Activated naive CD4-positive, alpha-beta T cell treated with anti-CD3 and anti-CD28 coated beads, Interleukin-2, amount 50 U/mL, for 24 hours (primary cell): ENCODE data around the gene SIK2.
"Not testable (repeated sequence)": the region's sequence is repeated elsewhere in the genome, so short reads cannot be mapped to it uniquely, and the experiment has no call there.

Experiments used
- H3K27ac Mint-ChIP-seq: one replicate; pipeline ENCODE4 v1.8.0; 2021; ENCODE audit warnings: mild to moderate bottlenecking, mixed read lengths
- H3K27me3 Mint-ChIP-seq: one replicate; pipeline ENCODE4 v1.8.0; 2021; ENCODE audit warnings: mixed read lengths
- H3K36me3 Mint-ChIP-seq: one replicate; pipeline ENCODE4 v1.8.0; 2021; ENCODE audit warnings: mixed read lengths
- H3K4me1 Mint-ChIP-seq: one replicate; pipeline ENCODE4 v1.8.0; 2021; ENCODE audit warnings: mixed read lengths
- H3K4me3 Mint-ChIP-seq: one replicate; pipeline ENCODE4 v1.8.0; 2021; ENCODE audit warnings: mild to moderate bottlenecking, mixed read lengths
- H3K9me3 Mint-ChIP-seq: one replicate; pipeline ENCODE4 v1.8.0; 2021; ENCODE audit warnings: mixed read lengths

SIK2 gene

DNA sequence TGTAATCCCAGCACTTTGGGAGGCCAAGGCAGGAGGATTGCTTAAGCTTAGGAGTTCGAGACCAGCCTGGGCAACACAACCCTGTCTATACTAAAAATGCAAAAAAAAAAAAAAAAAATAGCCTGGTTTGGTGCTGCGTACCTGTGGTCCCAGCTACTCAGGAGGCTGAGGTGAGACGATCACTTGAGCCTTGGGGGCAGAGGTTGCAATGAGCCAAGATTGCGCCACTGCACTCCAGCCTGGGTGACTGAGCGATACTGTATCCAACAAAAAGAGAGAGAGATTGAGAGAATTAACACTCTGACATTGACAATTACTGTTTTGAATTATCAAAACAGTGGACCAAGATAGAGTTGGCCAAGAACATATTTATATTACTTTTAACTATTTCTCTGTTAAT lies 53.7 kb downstream of the SIK2 start:
- Mint-ChIP-seq H3K4me1 (no peaks in the 10 kb centered on the region), H3K36me3 (peaks cover 12% of the 10 kb centered on the region), H3K27ac (no peak overlapping the region), H3K4me3 (no peak overlapping the region), H3K27me3 (no peaks in the 10 kb centered on the region), H3K9me3 (no peaks in the 10 kb centered on the region)

DNA sequence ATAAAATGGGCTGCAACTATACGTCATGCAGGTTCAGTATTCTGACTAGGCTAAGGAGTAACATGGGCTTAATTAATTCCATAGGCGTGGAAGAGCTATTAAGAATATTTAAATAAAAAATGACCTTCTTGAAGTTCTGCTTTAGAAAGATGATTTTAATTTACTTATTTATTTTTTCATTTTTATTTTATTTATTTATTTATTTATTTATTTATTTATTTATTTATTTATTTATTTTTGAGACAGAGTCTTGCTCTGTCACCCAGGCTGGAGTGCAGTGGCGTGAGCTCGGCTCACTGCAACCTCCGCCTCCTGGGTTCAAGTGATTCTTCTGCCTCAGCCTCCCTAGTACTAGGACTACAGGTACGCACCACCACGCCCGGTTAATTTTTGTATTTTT lies 55.7 kb downstream of the SIK2 start:
- not testable (repeated sequence) for H3K4me3 Mint-ChIP-seq, H3K9me3 Mint-ChIP-seq, H3K4me1 Mint-ChIP-seq, H3K27ac Mint-ChIP-seq, H3K27me3 Mint-ChIP-seq
- peaks cover 18% of the 10 kb centered on the region for H3K36me3 Mint-ChIP-seq

DNA sequence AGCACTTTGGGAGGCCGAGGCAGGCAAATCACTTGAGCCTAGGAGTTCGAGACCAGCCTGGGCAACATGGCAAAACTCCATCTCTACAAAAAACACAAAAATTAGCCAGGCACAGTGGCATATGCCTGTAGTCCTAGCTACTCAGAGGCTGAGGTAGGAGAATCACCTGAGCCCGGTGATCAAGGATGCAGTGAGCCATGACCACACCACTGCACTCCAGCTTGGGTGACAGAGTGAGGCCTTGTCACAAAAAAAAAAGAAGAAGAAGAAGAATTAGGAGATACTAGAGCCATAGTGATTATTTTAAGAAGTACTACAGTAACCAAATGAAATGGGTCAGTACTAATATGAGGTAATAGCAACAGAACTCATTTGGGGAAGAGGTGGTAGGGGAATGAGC lies 56.2 kb downstream of the SIK2 start:
- not testable (repeated sequence) for H3K27me3 Mint-ChIP-seq, H3K27ac Mint-ChIP-seq, H3K4me1 Mint-ChIP-seq, H3K4me3 Mint-ChIP-seq, H3K9me3 Mint-ChIP-seq
- peaks cover 14% of the 10 kb centered on the region for H3K36me3 Mint-ChIP-seq

DNA sequence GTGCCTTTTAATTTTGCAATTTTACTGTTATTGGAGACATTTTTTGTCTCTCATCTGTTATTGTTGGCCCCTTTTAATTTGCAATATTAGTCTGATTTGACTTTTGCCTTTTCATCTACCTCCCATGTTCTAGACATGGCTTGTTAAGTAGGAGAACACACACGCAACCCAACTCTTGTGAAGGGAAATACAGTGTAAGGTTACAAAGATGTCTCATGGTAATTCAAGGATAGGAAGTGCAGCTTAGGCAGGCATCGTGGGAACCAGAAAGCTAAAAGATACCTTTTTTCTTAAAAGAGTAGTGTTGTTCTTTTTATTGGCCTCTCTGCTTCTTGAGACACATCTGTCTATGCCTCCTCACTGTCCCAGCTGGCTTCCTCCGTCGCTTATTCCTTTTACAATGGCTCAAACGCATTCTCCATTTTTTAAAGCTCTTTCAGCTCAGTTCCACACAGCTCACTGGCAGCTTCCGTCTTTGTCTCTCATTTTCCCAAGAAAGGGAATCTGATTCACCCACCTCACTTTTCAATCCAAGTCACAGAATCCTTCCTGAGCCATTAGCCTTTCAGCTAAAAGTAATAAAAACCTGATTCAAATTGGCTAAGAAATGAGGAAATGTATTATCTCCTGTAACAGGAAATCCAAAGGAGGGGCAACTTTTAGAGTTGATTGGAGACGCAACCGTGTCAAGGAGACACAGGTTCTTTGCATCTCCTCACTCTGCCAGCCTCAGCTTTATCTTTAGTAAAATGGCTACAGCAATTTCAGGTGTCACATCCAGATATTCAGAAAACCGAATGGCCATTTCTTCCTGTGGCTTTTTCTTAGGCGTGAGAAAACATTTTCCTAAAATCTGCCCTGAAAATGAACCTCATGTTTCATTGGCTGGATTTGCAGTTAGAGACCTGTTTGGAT lies 57.2 kb downstream of the SIK2 start:
- no peak overlapping the region for H3K4me3 Mint-ChIP-seq
- H3K27ac Mint-ChIP-seq: no peak overlapping the region
- peaks cover 6% of the 10 kb centered on the region for H3K4me1 Mint-ChIP-seq
- H3K9me3 Mint-ChIP-seq: no peaks in the 10 kb centered on the region
- no peaks in the 10 kb centered on the region for H3K27me3 Mint-ChIP-seq
- H3K36me3 Mint-ChIP-seq: peaks cover 15% of the 10 kb centered on the region

DNA sequence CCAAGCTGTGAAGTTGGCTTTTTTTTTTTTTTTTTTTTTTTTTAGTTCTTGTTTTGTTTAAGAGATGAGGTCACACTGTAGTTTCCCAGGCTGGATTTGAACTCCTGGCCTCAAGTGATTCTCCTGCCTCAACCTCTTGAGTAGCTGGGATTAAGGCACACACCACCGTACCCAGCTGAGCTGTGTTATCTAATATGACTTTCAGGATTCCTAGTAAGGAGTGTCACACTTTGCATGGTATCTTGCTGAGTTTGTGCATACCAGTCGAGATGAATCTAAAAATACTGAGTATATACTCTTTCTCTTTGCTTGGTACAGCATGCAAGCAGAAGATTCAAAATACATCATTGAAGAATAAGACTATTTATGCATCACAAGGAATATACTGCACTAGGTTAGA lies 58.6 kb downstream of the SIK2 start:
- H3K9me3 Mint-ChIP-seq: no peaks in the 10 kb centered on the region
- no peak overlapping the region for H3K4me3 Mint-ChIP-seq
- no peaks in the 10 kb centered on the region for H3K27me3 Mint-ChIP-seq
- H3K36me3 Mint-ChIP-seq: peaks cover 15% of the 10 kb centered on the region
- H3K27ac Mint-ChIP-seq: no peak overlapping the region
- H3K4me1 Mint-ChIP-seq: peaks cover 6% of the 10 kb centered on the region

DNA sequence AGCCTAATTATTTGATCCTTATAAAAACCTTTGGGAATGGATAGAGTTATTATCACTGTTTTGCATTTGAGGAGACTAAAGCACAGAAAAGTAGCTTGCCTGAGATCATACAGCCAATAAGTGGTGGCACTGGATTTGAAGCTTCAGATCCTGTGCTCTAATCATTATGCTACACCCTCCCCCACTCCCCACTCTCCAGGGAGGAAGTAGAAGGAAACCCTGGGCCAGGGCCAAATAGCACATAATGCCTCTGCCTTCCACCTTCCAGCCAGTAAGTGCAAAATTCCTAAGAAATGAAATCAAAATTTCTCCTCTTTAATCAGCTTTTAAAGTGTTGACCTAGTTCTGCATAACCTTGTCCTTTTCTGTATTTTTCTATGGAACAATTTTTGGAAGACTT lies 61.6 kb downstream of the SIK2 start:
- Mint-ChIP-seq H3K27me3 (no peaks in the 10 kb centered on the region), H3K9me3 (no peaks in the 10 kb centered on the region), H3K27ac (no peak overlapping the region), H3K36me3 (peaks cover 13% of the 10 kb centered on the region), H3K4me1 (peaks cover 6% of the 10 kb centered on the region), H3K4me3 (no peak overlapping the region)

DNA sequence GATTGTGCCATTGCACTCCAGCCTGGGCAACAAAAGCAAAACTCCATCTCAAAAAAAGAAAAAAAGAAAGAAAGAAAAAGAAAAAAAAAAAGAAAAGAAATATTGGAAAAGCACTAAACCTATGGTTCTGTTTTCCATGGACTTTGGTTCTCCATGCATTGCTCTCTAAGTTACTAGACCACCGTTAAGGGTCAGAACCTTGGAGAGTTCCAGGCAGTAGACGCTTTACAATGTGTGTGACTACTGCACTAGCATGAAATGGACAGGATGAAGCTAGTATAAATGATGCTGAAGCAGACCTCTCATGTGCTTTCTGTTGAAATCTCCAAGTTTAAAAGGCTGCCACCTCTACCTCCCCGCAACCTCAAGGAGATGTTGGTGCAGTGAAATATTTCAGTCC lies 63.5 kb downstream of the SIK2 start:
- no peaks in the 10 kb centered on the region for H3K27me3 Mint-ChIP-seq
- no peaks in the 10 kb centered on the region for H3K9me3 Mint-ChIP-seq
- no peak overlapping the region for H3K27ac Mint-ChIP-seq
- H3K4me3 Mint-ChIP-seq: no peak overlapping the region
- peaks cover 13% of the 10 kb centered on the region for H3K36me3 Mint-ChIP-seq
- peaks cover 6% of the 10 kb centered on the region for H3K4me1 Mint-ChIP-seq

DNA sequence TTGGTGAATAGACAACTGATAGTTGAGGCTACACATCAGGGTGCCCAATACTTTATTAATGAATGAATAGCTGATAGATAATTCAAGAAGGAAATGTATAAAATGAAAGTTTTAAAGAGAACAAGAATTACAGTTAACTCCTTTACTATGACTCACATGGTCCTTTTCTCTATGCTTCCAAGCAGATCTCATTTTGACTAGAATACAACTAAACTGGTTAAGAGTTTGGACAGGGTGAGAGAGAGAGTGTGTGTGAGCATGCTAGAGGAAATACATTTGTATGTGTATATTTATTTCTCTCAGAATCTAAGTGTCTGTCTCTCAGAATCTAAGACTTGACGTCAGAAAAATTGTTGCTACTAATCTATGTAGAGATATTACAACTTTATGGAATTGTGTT lies 66.7 kb downstream of the SIK2 start:
- H3K36me3 Mint-ChIP-seq: peaks cover 17% of the 10 kb centered on the region
- H3K27me3 Mint-ChIP-seq: no peaks in the 10 kb centered on the region
- no peak overlapping the region for H3K4me3 Mint-ChIP-seq
- H3K27ac Mint-ChIP-seq: no peak overlapping the region
- no peaks in the 10 kb centered on the region for H3K9me3 Mint-ChIP-seq
- no peaks in the 10 kb centered on the region for H3K4me1 Mint-ChIP-seq

DNA sequence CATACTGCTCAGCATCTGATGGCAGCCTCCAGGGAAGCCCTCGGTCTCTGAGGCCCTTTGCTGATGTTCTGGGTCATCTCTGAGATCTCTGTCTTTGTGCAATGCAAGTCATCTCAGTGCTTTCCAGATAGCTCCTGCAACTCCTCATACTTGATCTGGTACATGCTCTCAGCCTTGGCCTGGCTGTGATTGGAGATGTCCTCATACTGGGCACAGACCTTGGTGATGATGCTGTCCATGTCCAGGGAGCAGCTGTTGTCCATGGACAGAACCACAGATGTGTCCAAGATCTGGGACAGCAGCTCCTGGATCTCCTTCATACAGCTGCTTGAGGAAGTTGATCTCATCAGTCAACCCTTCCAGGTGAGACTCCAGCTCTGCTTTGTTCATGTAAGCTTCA lies 69.1 kb downstream of the SIK2 start:
- Mint-ChIP-seq H3K4me1 (no peaks in the 10 kb centered on the region), H3K27me3 (no peaks in the 10 kb centered on the region), H3K27ac (no peak overlapping the region), H3K36me3 (peaks cover 16% of the 10 kb centered on the region), H3K4me3 (no peak overlapping the region), H3K9me3 (no peaks in the 10 kb centered on the region)

DNA sequence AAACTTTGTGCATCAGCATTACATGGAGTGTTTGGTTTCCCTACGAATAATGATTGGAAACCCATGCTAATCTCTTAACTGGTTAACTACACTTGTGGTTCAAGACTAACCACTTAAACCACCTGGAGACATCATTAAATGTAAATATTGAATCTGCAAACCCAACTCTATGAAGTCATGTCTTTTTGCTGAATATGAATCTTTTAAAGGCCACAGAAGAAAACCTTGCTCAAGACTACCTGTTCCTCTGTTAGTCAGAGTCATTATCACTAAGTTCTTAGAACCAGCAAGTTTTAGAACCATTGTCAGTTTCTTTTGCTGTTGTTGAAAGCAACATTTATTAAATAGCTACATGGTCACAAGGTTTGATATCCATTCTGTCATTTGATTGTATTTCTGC lies 70.7 kb downstream of the SIK2 start:
- Mint-ChIP-seq H3K36me3 (peaks cover 16% of the 10 kb centered on the region), H3K4me1 (no peaks in the 10 kb centered on the region), H3K27ac (no peak overlapping the region), H3K9me3 (no peaks in the 10 kb centered on the region), H3K4me3 (no peak overlapping the region), H3K27me3 (no peaks in the 10 kb centered on the region)

DNA sequence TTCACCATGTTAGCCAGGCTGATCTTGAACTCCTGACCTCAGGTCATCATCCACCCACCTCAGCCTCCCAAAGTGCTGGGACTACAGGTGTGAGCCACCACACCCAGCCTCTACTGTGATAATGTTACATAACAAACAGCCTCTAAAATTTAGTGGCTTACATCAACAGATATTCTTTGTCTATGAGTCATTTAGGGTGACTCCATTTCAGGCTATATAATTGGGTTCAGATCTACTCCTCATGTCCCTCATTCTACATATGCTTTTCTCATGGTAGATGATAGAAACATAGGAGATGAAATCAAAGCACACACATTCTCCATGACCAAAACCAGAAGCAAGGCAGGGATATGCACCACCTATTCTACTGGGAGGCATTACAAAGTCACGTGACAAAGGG lies 72.7 kb downstream of the SIK2 start:
- Mint-ChIP-seq H3K9me3 (no peaks in the 10 kb centered on the region), H3K27ac (no peak overlapping the region), H3K36me3 (peaks cover 16% of the 10 kb centered on the region), H3K27me3 (no peaks in the 10 kb centered on the region), H3K4me1 (no peaks in the 10 kb centered on the region), H3K4me3 (no peak overlapping the region)

DNA sequence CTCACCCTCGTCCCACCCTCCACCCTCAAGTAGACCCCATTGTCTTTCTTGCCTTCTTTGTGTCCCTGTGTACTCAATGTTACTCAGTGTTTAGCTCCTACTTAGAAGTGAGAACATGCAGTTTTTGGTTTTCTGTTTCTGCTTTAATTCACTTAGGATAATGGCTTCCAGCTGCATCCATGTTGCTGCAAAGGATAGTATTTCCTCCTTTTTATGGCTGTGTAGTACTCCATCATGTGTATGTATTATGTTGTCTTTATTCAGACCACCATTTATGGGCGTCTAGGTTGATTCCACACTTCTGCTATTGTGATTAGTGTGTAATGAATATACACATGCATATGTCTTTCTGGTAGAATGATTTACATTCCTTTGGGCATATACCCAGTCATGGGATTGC lies 73.6 kb downstream of the SIK2 start:
- Mint-ChIP-seq H3K4me1 (no peaks in the 10 kb centered on the region), H3K4me3 (no peak overlapping the region), H3K36me3 (peaks cover 16% of the 10 kb centered on the region), H3K27ac (peak overlapping the region; percentile 52), H3K27me3 (no peaks in the 10 kb centered on the region), H3K9me3 (no peaks in the 10 kb centered on the region)

DNA sequence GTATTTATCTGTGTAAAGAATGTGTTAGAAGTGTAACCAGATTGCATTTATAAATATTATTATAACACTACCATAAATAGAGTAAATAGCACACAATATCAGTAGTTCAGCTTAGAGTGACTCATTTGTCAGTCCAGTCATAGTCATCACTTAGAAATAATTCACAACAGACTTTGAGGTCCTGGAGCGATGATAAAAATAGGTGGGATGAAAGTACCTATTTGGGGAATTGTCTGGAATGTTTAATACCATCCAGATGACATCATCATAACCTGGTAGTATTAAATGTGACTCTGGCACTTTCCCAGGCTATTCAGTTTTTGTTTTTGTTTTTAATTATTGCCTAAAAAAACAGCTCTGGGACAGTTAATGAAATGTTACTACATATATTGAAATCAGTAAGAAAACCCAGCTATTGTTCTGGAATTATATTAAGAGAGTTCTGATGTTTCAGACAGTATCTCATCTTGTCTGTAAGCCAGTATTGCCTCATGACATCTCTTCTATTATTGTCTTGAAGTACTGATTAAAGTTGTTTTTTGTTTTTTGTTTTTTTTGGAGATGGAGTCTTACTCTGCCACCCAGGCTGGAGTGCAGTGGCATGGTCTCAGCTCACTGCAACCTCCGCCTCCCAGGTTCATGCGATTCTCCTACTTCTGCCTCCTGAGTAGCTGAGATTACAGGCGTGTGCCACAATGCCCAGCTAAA lies 74.8 kb downstream of the SIK2 start:
- Mint-ChIP-seq H3K27me3 (no peaks in the 10 kb centered on the region), H3K9me3 (no peaks in the 10 kb centered on the region), H3K4me3 (no peak overlapping the region), H3K27ac (no peak overlapping the region), H3K36me3 (peaks cover 9% of the 10 kb centered on the region), H3K4me1 (peaks cover 4% of the 10 kb centered on the region)

DNA sequence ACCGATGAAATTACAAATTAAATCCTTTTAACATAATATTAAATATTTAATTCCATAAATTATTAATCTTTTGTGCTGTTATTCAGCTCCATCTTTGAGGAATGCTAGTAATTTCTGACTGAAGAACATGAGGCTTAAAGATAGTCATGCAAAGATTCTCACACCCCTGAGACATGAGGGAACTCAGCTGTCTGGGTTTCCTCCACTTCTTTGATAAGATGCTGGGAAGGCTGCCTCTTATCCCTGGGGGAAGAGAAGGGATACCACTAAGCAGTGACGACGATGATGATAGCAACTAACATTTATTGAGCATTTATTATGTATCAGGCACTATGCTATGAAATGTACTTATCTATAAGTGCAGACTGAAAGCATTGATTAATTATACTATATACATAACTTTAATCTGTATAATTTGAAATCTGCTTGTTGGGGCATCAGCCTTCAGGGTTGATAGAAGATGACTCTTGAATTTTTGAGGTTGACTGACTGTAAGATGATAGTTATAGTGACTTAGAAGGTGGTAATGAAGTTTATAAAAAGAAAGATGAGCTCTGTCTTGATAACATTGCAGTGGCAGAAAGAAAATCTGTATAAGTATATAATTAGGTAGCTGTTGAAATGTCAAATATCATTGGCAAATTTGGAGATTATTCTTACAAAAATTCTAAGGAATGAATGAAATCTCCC lies 78.4 kb downstream of the SIK2 start:
- Mint-ChIP-seq H3K27ac (no peak overlapping the region), H3K27me3 (no peaks in the 10 kb centered on the region), H3K4me1 (peaks cover 4% of the 10 kb centered on the region), H3K36me3 (no peaks in the 10 kb centered on the region), H3K9me3 (no peaks in the 10 kb centered on the region), H3K4me3 (no peak overlapping the region)

DNA sequence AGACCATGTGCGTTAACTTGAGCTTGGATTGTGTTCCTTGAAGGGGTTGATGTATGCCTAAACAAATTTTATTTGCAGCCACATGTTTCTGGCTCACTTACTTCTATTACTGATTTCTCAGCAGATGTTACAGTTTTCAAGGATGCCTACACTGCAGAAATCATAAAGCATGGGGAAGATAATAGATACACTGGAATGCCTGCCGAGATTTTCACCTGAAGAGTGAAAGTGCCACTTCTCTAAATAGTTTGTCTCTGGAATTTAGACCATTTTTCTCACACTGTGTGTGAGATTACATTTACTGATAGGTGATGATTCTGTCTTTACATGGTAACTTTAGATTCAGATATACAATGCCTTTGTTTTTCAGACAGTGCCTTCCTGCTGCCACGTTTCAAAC lies 81.6 kb downstream of the SIK2 start:
- Mint-ChIP-seq H3K4me3 (no peak overlapping the region), H3K27ac (no peak overlapping the region), H3K4me1 (peaks cover 4% of the 10 kb centered on the region), H3K27me3 (no peaks in the 10 kb centered on the region), H3K36me3 (peaks cover 8% of the 10 kb centered on the region), H3K9me3 (no peaks in the 10 kb centered on the region)

DNA sequence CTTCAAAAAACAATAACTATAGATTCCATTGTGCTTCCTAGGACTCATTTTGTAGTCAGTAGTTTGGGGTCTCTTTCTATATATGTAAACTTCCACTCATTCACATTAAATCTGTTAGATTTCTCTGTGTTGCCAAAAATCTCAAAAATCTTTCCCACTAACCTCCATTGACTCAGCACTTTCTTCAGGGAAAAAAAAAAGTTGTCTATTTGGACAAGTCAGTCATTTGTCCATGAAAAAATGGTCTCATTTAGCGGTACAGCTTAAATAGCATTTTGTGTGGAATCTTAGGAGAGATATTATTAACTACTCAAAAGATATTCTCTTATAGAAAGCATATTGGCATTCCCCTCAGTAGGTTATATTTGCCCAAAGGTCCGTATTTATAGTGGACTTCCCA lies 82.0 kb downstream of the SIK2 start:
- H3K36me3 Mint-ChIP-seq: peaks cover 11% of the 10 kb centered on the region
- H3K27me3 Mint-ChIP-seq: no peaks in the 10 kb centered on the region
- H3K4me1 Mint-ChIP-seq: peaks cover 4% of the 10 kb centered on the region
- H3K27ac Mint-ChIP-seq: no peak overlapping the region
- no peaks in the 10 kb centered on the region for H3K9me3 Mint-ChIP-seq
- no peak overlapping the region for H3K4me3 Mint-ChIP-seq
